GF-D8 (cell line): Measurements from ENCODE around the gene AFAP1.

Experiments
- DNase-seq: peaks from one replicate; lab custom pipeline; 2025; lab: John Stamatoyannopoulos, UW

The AFAP1 gene

DNA sequence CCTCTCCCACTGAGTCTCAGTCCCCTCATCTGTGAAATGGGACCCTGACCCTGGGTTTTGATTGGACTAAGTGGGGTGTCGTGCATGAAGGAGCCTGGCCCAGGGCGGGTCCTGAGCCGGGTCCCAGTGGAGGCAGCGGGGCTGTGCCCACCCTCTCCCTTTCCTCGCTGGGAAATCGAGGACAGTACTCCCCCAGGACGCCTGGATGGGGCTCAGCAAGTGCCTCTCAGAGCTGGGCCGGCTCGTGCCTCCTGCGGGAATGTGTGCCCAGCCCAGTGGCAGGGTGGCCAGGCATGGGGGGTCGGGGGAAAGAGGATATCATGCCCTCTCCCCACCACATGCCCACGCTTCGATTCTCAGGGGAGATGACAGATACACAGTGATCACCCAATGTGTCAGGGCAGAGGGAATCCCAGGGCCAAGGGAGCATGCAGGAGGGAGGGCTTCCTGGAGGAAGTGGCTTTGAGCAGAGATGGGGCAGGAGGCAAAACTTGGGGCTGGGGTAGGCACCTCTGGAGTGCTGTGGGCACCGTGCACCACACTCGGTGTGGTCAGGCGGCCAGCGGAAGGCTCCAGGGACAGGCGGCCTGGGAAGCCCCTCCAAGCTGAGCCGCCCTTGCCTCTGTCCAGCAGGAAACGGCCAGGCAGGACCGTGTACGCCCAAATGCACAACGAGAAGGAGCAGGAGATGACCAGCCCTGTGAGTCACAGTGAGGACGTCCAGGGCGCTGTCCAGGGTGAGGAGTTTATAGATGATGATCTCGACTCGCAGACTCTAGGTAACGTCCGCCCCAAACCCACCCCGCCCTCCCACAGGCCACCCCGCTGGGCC, 203.0 kb downstream of the AFAP1 start:
- DNase-seq: no peak

GRCh38 chr4:7735961-7736360, 203.7 kb downstream of the AFAP1 start:
- no peak for DNase-seq

DNA sequence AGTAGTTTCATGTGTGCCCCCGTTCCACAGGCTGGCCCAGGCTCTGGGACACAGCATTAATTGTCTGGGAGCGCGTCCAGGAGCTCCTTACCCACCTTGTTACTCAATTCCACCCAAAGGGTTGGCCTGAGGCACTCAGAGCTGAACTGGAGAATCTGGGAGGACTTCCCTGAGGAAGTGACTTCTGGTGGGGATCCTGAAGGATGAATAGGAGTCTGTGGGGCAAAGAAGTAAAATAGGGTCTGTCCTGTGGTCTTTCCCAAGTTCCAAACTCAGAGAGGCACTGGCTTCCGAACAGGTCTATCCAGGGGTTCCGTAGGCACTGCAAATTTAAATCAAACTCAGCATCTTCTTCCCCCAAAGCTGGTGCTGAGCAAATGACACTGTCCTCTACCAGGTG, 204.3 kb downstream of the AFAP1 start:
- DNase-seq: no peak

DNA sequence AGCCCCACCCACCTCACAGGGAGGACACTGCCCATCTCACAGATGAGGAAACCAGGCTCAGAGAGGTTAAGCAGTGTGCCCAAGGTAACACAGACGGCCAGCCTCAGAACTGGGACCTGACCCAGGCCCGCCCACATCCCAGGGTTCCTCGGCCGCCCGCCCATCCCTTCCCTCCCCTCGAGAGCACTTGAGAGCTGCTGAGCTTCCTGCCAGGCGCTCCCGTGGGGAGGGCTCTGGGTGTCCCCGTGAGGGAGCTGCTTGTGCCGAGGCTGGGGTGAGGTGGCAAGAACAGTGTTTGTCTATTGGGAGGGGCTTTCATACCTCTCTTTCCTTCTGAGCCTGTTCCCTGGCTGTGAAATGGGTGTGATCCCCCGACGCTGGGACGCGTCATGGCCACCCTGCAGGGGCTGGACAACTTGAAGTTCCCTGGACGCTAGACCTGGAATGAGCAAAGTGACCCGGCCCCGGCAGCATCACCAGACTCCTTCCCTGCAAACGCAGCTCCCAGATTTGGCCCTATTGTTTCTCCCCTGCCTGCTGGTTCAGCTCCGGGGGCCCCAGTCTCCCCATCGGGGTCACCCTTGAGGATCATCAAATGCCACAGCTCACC, 204.9 kb downstream of the AFAP1 start:
- DNase-seq: no peak

- DNase-seq: no peak
Observed at GRCh38 chr4:7733801-7734650, 205.6 kb downstream of the AFAP1 start.

DNA sequence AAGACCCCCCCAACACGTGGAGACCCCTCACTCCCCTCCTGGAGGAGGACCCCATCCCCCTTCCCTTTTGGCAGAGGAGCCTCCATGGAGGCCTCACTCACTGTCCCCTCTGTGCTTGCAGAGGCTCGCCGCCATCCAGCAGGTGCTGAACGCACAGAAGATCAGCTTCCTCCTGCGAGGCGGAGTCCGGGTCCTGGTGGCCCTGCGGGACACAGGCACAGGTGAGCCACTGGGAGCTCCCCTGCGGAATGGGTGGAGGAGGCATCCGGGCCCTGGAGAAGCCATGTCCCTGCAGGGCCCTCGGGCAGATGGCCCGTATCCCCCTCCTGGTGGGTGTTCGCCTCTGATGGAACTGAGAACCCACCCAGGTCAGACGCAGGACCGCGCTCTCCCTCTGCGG, 206.5 kb downstream of the AFAP1 start:
- DNase-seq: no peak

DNA sequence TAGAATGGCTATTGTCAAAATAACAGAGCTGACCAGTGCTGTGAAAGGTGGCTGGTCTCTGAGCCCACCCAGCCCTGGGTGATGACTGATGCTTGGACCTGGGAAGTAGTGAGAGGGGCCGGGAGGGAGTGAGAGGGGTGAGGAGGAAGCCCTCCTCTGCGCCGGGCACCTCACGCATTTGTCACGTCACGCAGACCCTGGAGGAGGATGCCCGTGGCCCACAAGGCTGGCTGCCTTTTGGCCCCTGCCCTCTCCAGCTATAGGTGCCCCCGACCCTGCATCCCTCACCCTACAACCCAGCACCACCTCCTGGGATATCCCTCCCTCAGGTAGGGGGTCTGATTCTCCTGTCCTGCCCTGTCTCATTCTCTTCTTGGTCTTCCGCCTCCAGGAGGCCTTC, 207.4 kb downstream of the AFAP1 start:
- DNase-seq: no peak

DNA sequence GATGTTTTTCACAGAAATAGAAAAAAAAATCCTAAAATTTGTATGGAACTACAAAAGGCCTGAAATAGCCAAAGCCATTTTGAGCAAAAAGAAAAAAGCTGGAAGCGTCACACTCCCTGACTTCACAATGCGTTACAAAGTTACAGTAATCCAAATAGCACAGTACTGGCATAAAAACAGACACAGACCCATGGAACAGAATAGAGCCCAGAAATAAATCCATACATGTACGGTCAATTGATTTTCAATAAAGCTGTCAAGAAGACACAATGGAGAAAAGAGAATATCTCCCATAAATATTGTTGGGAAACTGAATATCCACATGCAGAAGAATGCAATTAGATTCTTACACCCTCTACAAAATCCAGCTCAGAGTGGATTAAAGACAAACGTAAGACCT, 208.2 kb downstream of the AFAP1 start:
- no peak for DNase-seq

GRCh38 chr4:7727749-7728148, 211.9 kb downstream of the AFAP1 start:
- DNase-seq: no peak

GRCh38 chr4:7726665-7727413, 212.8 kb downstream of the AFAP1 start:
- DNase-seq: no peak

DNA sequence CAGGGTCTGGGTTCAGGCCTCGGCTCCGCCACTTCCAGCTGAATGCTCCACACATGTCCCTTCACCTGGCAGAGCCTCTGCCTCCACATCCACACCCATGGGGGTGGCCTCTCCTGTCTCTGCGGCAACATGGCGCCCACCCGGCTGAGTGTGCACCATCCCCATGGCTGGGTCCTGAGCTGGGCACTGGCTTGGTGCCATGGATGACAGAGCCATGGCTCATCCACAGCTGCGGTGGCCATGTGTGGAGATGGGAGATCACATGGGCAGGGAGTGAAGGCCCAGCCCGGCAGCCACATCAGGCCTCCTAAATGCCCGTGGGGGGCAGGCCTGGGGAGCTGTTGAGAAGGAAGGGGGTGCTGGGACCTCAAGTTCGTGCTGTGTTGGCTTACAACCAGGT, 213.7 kb downstream of the AFAP1 start:
- no peak for DNase-seq

- DNase-seq: no peak
Observed at GRCh38 chr4:7723625-7724024, 216.0 kb downstream of the AFAP1 start.

DNA sequence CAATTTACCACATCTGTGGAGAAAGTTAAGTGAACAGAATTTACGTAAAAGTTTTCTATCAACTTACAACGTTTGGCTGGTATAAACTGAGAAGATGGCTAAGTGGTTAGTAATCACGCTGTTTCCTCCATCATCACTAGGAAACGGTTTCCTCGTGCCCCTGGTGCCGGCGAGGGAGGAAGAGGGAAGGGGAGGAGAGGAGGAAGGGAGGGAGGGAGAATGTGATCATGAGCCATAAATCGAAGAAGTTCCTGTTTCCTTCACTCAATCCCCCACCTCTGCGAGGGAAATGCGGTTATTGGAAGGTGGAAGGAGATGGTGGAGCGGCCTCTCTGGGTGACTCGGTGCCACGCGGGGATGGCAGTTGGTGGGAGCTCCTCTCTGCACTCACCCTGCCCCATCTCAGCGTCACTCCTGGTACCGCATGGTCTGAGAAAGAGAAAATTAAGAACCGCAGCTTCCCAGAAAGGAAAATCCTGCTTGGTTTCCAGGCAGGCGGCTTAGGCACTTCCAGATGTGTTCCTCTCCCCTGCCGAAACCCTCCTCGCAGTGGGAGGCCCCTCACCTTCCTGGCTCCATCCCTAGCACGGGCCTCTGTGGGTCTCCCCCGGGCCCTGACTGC, 216.8 kb downstream of the AFAP1 start:
- no peak for DNase-seq

DNA sequence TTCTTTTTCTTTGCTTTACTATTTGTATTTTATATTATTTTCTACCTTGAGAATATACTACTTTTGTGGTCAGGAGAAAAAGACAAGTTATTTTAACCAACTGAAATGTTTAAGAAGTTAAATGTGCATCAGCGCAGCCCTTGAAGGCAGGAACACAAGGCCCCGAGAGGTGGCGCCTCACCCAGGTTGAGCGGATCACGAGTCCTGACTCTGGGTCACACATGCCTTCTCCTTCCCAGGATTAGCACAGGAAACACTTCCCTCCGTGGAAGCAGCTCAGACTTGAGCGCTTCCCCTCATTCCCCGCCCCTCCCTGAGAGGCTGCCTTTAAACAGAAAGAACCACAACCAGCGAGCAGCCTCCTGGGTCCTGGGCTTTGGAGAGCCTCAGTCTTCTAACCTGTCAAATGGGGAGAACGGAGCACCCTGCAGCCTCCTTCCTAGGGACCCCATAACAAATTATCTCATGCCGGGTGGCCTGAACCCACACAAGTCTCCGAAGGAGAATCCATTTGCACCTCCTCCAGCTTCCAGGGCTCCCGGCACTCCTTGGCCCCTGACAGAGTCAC, 217.6 kb downstream of the AFAP1 start:
- DNase-seq: no peak

DNA sequence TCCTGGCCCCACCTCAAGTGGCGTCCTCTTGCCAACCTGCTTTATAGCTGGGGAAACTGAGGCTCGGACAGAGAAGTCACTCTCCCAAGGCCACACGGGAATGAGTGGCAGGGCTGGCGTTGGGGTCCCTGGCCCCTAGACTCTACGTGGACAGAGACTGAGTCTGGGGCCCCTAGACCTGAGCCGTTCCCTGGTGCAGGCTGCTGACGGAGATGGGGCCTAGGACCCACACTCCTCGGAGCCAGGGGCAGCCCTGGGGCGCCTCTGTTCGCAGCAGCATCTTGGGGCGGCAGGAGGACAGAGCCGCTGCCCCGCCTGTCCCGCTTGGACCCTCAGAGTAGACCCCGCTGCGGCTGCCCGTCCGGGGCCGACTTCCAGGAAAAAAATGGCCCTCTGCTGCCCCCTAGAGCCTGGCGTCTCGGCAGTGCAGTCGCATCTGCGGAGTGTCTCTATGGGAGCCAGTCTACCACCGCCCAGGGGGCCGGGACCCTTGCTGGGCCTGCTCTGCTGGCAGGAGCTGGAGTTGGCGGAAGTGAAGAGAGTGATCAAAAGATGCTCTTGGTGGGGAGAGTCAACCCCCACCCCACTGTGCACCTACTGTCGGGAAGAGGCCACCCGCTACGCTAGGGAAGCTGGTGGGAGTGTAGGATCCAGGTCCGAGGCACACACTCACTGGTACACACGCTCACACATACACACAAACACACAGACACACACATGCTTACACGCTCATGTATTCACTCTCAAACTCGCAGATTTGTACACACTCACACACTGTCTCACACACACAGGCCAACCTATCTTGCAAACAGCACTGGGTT, 220.1 kb downstream of the AFAP1 start:
- no peak for DNase-seq

DNA sequence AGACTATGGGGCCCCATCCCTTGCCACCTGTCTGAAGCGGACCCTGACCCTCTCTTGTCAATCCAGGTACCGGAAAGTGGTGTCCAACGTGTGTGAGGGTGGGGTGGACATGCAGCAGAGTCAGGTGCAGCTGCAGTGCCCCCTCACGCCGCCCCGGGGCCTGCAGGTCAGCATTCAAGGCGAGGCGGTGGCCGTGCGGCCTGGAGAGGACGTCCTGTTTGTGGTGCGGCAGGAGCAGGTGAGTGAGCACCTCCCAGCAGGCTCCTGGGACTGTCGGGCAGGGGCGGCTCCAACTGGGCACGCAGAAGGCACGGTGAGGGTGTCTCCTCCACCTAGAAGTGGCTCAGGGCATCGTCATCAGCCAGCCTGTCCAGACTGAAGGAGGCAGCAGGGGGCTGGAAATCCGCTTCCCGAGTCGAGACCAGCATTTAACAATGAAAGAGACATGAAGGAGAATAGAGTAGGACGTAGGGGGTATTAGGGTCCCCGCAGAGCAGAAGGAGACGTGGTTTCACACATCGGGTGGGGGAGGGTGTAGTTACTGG, 221.6 kb downstream of the AFAP1 start:
- DNase-seq: no peak

DNA sequence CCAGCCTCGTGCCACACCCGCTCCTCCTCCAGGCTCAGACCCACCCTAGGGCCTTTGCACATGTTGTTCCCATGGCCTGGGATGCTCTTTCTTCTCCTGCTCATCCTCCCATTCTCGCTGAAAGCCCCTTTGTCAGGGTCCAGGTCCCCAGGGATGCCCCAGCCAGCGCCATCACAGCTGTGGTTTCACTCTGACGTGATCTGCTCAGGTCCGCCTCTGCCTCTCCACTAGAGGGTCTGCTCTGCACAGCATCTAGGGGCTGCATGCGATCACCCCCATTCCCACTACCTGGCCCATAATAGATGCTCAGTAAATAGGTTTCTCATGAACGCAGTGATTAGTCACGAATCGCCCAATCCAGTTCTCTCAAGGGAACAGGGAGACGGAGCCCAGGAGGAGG, 222.5 kb downstream of the AFAP1 start:
- DNase-seq: no peak

GRCh38 chr4:7716010-7716721, 223.5 kb downstream of the AFAP1 start:
- DNase-seq: no peak

DNA sequence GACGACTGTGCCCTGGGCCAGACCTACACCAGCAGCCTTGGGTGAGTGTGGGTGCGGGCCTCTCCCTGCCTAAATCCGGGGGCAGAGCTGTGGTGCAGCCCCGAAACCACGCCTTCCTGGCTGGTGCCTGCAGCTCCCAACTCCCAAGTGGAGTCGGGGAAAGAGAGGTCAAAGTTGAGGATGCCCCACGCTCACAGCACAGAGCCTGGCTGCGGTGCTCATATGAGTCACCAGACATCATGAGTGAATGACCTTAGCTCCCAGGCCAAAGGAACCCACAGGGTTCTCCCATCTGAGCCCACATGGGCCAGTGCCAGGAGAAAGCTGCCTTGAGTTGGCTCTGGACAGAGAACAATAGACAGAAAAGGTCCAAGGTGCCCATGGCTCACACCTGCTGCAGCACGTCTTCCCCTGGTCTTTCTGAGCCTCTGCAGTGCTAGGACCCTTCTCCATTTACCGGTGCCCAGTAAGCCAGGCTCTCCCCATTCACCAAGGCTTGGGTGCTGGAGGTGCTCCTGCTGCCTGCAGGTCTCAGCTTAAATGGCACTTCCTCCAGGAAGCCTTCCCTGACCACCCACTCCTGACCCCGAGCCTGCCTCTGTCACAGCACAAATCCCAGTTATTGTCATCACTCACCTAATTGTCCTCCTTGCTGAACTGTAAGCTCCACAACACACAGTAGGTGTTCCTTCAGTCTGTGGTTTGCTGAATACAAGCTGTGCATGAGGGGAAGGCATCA, 224.2 kb downstream of the AFAP1 start:
- no peak for DNase-seq
